GM12878 (cell line): ENCODE results near the gene PELI2. TPM values are rescaled to one million over a fixed set of nuclear protein-coding genes. Genes with fewer than 3 reads are reported as not detected.

ENCODE experiments used
- ATAC-seq: fragments of 200-7000 bp; cut with Tn5 transposase; 3 replicates; pipeline ENCODE4 v1.9.1; 2020; ENCODE audit warnings: mild to moderate bottlenecking, moderate library complexity
- BruUV-seq: library from RNA; stranded (reverse); fragments of 400-500 nt; replicated peaks from 2 replicates; lab custom pipeline; 2021; lab: Mats Ljungman, UMichigan
- CTCF ChIA-PET: fragments of 300-600 bp; sonication (Branson Sonifier 250); formaldehyde crosslinking; extraction: SDS; loops from one replicate; lab custom pipeline; 2021; ENCODE audit warnings: inconsistent platforms; lab: Yijun Ruan, JAX
- POLR2A ChIA-PET: fragments of 350-600 bp; formaldehyde crosslinking; extraction: SDS; loops from one replicate; lab custom pipeline; 2021; ENCODE audit warnings: inconsistent platforms; lab: Charles Lee
- RAD21 ChIA-PET: fragments of 300-600 bp; sonication (Branson Sonifier 250); formaldehyde crosslinking; loops from one replicate; lab custom pipeline; 2023; ENCODE audit warnings: antibody characterized with exemption; ENCODE audit not compliant: unreplicated experiment; lab: Charles Lee
- SMC1A ChIA-PET: fragments of 300-600 bp; sonication (Branson Sonifier 250); formaldehyde crosslinking; loops from one replicate; lab custom pipeline; 2023; ENCODE audit not compliant: unreplicated experiment, uncharacterized antibody; lab: Charles Lee
- DNase-seq: peaks from one replicate; pipeline ENCODE4 v3.0.0-alpha.2; 2011; ENCODE audit warnings: low read depth, low spot score
- FAIRE-seq: peaks from 3 replicates; lab custom pipeline; 2011; peaks lifted over from hg19 to GRCh38; lab: Jason Lieb, UNC
- H2AFZ ChIP-seq: 2 replicates; pipeline ENCODE4 v1.6.0; 2011; ENCODE audit warnings: low read depth, low read length, control low read depth; ENCODE audit not compliant: control insufficient read depth
- H3K27ac ChIP-seq: 2 replicates; pipeline ENCODE4 v1.5.1; 2011; ENCODE audit warnings: control low read depth; ENCODE audit not compliant: control insufficient read depth, insufficient read depth
- H3K27me3 ChIP-seq, 2 experiments: replicated peaks in 1 of 2; 2 replicates each; pipeline versions ENCODE4 v1.6.0 to v1.6.1; 2011; ENCODE audit warnings: low read length in 1 of 2; ENCODE audit not compliant: control insufficient read depth in 2 of 2, insufficient read depth in 2 of 2
- H3K36me3 ChIP-seq, 2 experiments: 2 replicates each; pipeline ENCODE4 v1.5.1; 2011; ENCODE audit warnings: low read length in 1 of 2; ENCODE audit not compliant: control insufficient read depth in 2 of 2, insufficient read depth in 2 of 2
- H3K4me1 ChIP-seq: 2 replicates; pipeline ENCODE4 v1.6.1; 2011; ENCODE audit warnings: mild to moderate bottlenecking, low read length, moderate library complexity, mixed read lengths; ENCODE audit not compliant: control insufficient read depth, insufficient read depth
- H3K4me2 ChIP-seq: 2 replicates; pipeline ENCODE4 v1.6.0; 2011; ENCODE audit warnings: control low read depth; ENCODE audit not compliant: control insufficient read depth, insufficient read depth
- H3K4me3 ChIP-seq: fragments of 200-600 bp; sonication (generic); 2 replicates; pipeline ENCODE4 v1.5.1; 2016
- H3K79me2 ChIP-seq: 2 replicates; pipeline ENCODE4 v1.6.0; 2011; ENCODE audit warnings: low read length; ENCODE audit not compliant: control insufficient read depth, insufficient read depth
- H3K9ac ChIP-seq: 2 replicates; pipeline ENCODE4 v1.8.0; 2011; ENCODE audit warnings: low read length, control low read depth, mixed read lengths; ENCODE audit not compliant: control insufficient read depth, insufficient read depth
- H3K9me3 ChIP-seq: replicated peaks from 3 replicates; pipeline ENCODE4 v1.5.1; 2011; ENCODE audit warnings: mild to moderate bottlenecking, low read length; ENCODE audit not compliant: control insufficient read depth, insufficient read depth
- H4K20me1 ChIP-seq: 2 replicates; pipeline ENCODE4 v1.6.0; 2011; ENCODE audit not compliant: control insufficient read depth, insufficient read depth
- EP300 ChIP-seq, 2 experiments: fragments of 150-350 bp in 1 of 2; IDR thresholded peaks; 2 replicates each; pipeline ENCODE4 v1.6.1; 2011 to 2012; ENCODE audit warnings: low read depth in 2 of 2, low read length in 2 of 2, borderline replicate concordance in 1 of 2, improper control_type of control experiment in 1 of 2, inconsistent platforms in 1 of 2; ENCODE audit not compliant: control insufficient read depth in 1 of 2
- FOXM1 ChIP-seq: IDR thresholded peaks from 2 replicates; pipeline ENCODE4 v1.6.1; 2012; ENCODE audit warnings: low read depth, mild to moderate bottlenecking, inconsistent platforms, low read length, moderate library complexity
- IKZF2 ChIP-seq, 2 experiments: fragments of 450-650 bp; IDR thresholded peaks; 2 replicates each; pipeline ENCODE4 v1.6.1; 2017; ENCODE audit warnings: mild to moderate bottlenecking in 2 of 2, moderate library complexity in 2 of 2
- NFYB ChIP-seq: IDR thresholded peaks from 2 replicates; pipeline ENCODE4 v1.6.1; 2011; ENCODE audit warnings: low read depth, mild to moderate bottlenecking, low read length, improper control_type of control experiment, moderate library complexity; ENCODE audit not compliant: insufficient read depth
- RAD51 ChIP-seq: fragments of 450-650 bp; IDR thresholded peaks from 2 replicates; pipeline ENCODE4 v1.6.1; 2016; ENCODE audit warnings: moderate library complexity, mild to moderate bottlenecking, inconsistent platforms
- SMAD1 ChIP-seq: fragments of 450-650 bp; IDR thresholded peaks from 2 replicates; pipeline ENCODE4 v1.6.1; 2018; ENCODE audit warnings: mild to moderate bottlenecking, low read depth; ENCODE audit not compliant: partially characterized antibody
- SMAD5 ChIP-seq: IDR thresholded peaks from 2 replicates; pipeline ENCODE4 v1.6.1; 2016; ENCODE audit warnings: antibody characterized with exemption, low read depth
- STAT3 ChIP-seq: IDR thresholded peaks from 2 replicates; pipeline ENCODE4 v1.6.1; 2011; ENCODE audit warnings: low read depth, low read length, improper control_type of control experiment
- TAF1 ChIP-seq: IDR thresholded peaks from 2 replicates; pipeline ENCODE4 v1.6.1; 2011; ENCODE audit warnings: mild to moderate bottlenecking, low read depth, low read length, borderline replicate concordance
- TARDBP ChIP-seq: IDR thresholded peaks from 2 replicates; pipeline ENCODE4 v1.6.1; 2016; ENCODE audit warnings: borderline replicate concordance
- TCF3 ChIP-seq: IDR thresholded peaks from 2 replicates; pipeline ENCODE4 v1.6.1; 2012; ENCODE audit warnings: low read depth, mild to moderate bottlenecking, low read length, borderline replicate concordance; ENCODE audit not compliant: insufficient read depth
- YBX1 ChIP-seq: fragments of 450-650 bp; IDR thresholded peaks from 2 replicates; pipeline ENCODE4 v1.6.1; 2016; ENCODE audit warnings: antibody characterized with exemption
- ZNF207 ChIP-seq: fragments of 450-650 bp; IDR thresholded peaks from 2 replicates; pipeline ENCODE4 v1.6.1; 2014; ENCODE audit warnings: antibody characterized with exemption, mild to moderate bottlenecking, borderline replicate concordance
- WGBS: methylation state at CpG from one replicate; pipeline ENCODE4 v1.1.6; 2016; ENCODE audit warnings: low lambda C conversion rate; ENCODE audit not compliant: insufficient replicate concordance, insufficient coverage; ENCODE audit errors: missing lambda C conversion rate; 5-methylcytosine and 5-hydroxymethylcytosine counted together
- in situ Hi-C: fragments of 300-500 bp; cut with MboI; formaldehyde crosslinking; loops from 9 replicates; pipeline ENCODE4 v1.14.3; 2018; ENCODE audit warnings: mixed read lengths
- intact Hi-C: fragments of 100-400 bp; cut with micrococcal nuclease; formaldehyde crosslinking; loops from one replicate; pipeline ENCODE4 v1.14.2; 2022; ENCODE audit not compliant: unreplicated experiment
- polyA plus RNA-seq, 11 experiments: library from polyadenylated mRNA; depleted of rRNA in 4 of 11; unstranded in 6 of 11; stranded (reverse) in 5 of 11; fragments of >200 nt; fragmentation: Nextera tagmentation in 4 of 11; fragmentation: Illumina TruSeq in 1 of 11; extraction: Ambion mirVana in 4 of 11; extraction: Trizol in 1 of 11; gene quantifications; 1 replicate in 1 of 11; 2 replicates in 10 of 11; pipeline versions ENCODE4 v1.2.1 to v1.2.3, GENCODE V29; 2011 to 2016; ENCODE audit warnings: inconsistent platforms in 2 of 11, missing spikeins in 2 of 11, low read depth in 1 of 11
- total RNA-seq, 4 experiments: library from RNA; depleted of rRNA in 3 of 4; stranded (reverse); fragments of >200 nt in 3 of 4; fragmentation: Illumina TruSeq in 1 of 4; extraction: Trizol in 1 of 4; gene quantifications; 2 replicates each; pipeline versions ENCODE4 v1.2.1 to v1.2.3, GENCODE V29; 2013 to 2021
- TF ChIP-seq, protein P1 (sequence below): fragments of 450-650 bp; IDR thresholded peaks from 2 replicates; pipeline ENCODE4 v1.6.1; 2018; ENCODE audit warnings: mild to moderate bottlenecking, low read depth, moderate library complexity; ENCODE audit not compliant: partially characterized antibody
- TF ChIP-seq, protein P2 (sequence below): fragments of 450-650 bp; formaldehyde crosslinking; IDR thresholded peaks from 2 replicates; pipeline ENCODE4 v1.4.0; 2022; ENCODE audit warnings: mild to moderate bottlenecking, moderate library complexity
- TF ChIP-seq, protein P3 (sequence below): IDR thresholded peaks from 2 replicates; pipeline ENCODE4 v1.6.1; 2012; ENCODE audit warnings: low read depth, low read length, improper control_type of control experiment
- TF ChIP-seq, protein P4 (sequence below): IDR thresholded peaks from 2 replicates; pipeline ENCODE4 v1.6.1; 2011; ENCODE audit warnings: mild to moderate bottlenecking, low read depth, low read length, moderate library complexity; ENCODE audit not compliant: insufficient replicate concordance

PELI2 gene
- total and polyA plus RNA-seq, 10 of the 15 experiments (the other 5 are each of a cell fraction or from before 2014, with no cell fraction given), result under 0.01 to 0.10 (median 0.01) TPM; not detected in 3

DNA sequence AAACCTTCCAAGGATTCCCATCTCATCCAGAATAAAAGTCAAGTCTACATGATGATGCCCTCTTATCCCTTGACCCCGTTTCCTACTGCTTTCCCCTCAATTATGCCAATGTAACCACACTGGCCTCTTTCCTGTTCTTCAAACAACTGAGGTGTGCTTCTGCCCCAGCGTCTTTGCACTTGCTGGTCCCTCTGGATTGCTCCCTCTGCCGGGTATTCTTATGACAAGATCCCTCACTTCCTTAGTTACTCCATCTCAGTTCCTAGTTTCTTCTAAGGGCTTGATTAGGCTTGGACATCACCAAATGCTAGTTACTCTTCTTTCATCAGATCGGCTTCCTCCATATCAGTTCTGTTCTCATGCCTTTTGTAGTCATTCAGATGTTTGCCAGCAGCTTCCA, 32.7 kb upstream of the PELI2 start:
- Histone ChIP-seq H3K4me1 (no peaks in the 10 kb centered on the region), H3K27ac (no peak overlapping the region), H2AFZ (no peak overlapping the region), H3K9ac (no peak overlapping the region), H3K4me3 (no peak overlapping the region), H3K36me3 (no peaks in the 10 kb centered on the region), H3K27me3 (no peaks in the 10 kb centered on the region; a peak in 1 of 4 replicates), H4K20me1 (no peaks in the 10 kb centered on the region), H3K9me3 (no peaks in the 10 kb centered on the region), H3K79me2 (no peaks in the 10 kb centered on the region), H3K4me2 (no peak overlapping the region)
- ChIA-PET RAD21 (no interaction called here), CTCF (no interaction called here), POLR2A (no interaction called here), SMC1A (no interaction called here)
- DNase-seq (no peak), ATAC-seq (no peak), FAIRE-seq (no peak)
- intact Hi-C loops (no loop called here), in situ Hi-C loops (no loop called here)
- 14% methylated on average over 4 of the region's 4 CpGs for WGBS
- no TSS peak for BruUV-seq
- TF ChIP-seq, protein P1, sequence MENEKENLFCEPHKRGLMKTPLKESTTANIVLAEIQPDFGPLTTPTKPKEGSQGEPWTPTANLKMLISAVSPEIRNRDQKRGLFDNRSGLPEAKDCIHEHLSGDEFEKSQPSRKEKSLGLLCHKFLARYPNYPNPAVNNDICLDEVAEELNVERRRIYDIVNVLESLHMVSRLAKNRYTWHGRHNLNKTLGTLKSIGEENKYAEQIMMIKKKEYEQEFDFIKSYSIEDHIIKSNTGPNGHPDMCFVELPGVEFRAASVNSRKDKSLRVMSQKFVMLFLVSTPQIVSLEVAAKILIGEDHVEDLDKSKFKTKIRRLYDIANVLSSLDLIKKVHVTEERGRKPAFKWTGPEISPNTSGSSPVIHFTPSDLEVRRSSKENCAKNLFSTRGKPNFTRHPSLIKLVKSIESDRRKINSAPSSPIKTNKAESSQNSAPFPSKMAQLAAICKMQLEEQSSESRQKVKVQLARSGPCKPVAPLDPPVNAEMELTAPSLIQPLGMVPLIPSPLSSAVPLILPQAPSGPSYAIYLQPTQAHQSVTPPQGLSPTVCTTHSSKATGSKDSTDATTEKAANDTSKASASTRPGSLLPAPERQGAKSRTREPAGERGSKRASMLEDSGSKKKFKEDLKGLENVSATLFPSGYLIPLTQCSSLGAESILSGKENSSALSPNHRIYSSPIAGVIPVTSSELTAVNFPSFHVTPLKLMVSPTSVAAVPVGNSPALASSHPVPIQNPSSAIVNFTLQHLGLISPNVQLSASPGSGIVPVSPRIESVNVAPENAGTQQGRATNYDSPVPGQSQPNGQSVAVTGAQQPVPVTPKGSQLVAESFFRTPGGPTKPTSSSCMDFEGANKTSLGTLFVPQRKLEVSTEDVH, result no peak
- TF ChIP-seq TAF1 (no peak), YBX1 (no peak), IKZF2 (IDR thresholded peaks at IDR 0.05) (no peak), RAD51 (no peak), ZNF207 (no peak), TARDBP (no peak), STAT3 (no peak), SMAD5 (no peak), NFYB (no peak), EP300 (IDR thresholded peaks at IDR 0.05; ENCODE audit: borderline replicate concordance in 1 of 2, control insufficient read depth in 1 of 2, low read depth in 2 of 2, low read length in 2 of 2) (no peak), TCF3 (no peak), FOXM1 (no peak), SMAD1 (no peak)
- TF ChIP-seq, protein P2, sequence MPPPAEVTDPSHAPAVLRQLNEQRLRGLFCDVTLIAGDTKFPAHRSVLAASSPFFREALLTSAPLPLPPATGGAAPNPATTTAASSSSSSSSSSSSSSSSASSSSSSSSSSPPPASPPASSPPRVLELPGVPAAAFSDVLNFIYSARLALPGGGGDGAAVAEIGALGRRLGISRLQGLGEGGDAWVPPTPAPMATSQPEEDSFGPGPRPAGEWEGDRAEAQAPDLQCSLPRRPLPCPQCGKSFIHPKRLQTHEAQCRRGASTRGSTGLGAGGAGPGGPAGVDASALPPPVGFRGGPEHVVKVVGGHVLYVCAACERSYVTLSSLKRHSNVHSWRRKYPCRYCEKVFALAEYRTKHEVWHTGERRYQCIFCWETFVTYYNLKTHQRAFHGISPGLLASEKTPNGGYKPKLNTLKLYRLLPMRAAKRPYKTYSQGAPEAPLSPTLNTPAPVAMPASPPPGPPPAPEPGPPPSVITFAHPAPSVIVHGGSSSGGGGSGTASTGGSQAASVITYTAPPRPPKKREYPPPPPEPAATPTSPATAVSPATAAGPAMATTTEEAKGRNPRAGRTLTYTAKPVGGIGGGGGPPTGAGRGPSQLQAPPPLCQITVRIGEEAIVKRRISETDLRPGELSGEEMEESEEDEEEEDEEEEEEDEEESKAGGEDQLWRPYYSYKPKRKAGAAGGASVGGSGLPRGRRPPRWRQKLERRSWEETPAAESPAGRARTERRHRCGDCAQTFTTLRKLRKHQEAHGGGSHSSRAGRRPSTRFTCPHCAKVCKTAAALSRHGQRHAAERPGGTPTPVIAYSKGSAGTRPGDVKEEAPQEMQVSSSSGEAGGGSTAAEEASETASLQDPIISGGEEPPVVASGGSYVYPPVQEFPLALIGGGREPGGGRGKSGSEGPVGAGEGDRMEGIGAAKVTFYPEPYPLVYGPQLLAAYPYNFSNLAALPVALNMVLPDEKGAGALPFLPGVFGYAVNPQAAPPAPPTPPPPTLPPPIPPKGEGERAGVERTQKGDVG (CRISPR knock-in tag), result no peak
- TF ChIP-seq, protein P3, sequence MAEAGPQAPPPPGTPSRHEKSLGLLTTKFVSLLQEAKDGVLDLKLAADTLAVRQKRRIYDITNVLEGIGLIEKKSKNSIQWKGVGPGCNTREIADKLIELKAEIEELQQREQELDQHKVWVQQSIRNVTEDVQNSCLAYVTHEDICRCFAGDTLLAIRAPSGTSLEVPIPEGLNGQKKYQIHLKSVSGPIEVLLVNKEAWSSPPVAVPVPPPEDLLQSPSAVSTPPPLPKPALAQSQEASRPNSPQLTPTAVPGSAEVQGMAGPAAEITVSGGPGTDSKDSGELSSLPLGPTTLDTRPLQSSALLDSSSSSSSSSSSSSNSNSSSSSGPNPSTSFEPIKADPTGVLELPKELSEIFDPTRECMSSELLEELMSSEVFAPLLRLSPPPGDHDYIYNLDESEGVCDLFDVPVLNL, result no peak
- TF ChIP-seq, protein P4, sequence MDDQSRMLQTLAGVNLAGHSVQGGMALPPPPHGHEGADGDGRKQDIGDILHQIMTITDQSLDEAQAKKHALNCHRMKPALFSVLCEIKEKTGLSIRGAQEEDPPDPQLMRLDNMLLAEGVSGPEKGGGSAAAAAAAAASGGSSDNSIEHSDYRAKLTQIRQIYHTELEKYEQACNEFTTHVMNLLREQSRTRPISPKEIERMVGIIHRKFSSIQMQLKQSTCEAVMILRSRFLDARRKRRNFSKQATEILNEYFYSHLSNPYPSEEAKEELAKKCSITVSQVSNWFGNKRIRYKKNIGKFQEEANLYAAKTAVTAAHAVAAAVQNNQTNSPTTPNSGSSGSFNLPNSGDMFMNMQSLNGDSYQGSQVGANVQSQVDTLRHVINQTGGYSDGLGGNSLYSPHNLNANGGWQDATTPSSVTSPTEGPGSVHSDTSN, result no peak
